AG09309 (cell line): ENCODE results near the gene MOV10L1.

Experiments used
- DNase-seq: peaks from one replicate; pipeline ENCODE4 v3.0.0-alpha.2; 2010; ENCODE audit warnings: low read depth
- H3K4me3 ChIP-seq: 2 replicates; pipeline ENCODE4 v1.5.1; 2011; ENCODE audit warnings: mild to moderate bottlenecking, low read depth, low read length, moderate library complexity; ENCODE audit not compliant: control insufficient read depth
- CTCF ChIP-seq: IDR thresholded peaks from 2 replicates; pipeline ENCODE4 v1.5.1; 2011; ENCODE audit warnings: mild to moderate bottlenecking, low read depth, low read length, inconsistent platforms; ENCODE audit not compliant: insufficient read depth, control insufficient read depth; ENCODE audit errors: missing control alignments

MOV10L1 gene

GRCh38 chr22:50206599-50206998 is 116.8 kb downstream of the MOV10L1 start:
- peak; percentile 56 for TF ChIP-seq CTCF
- DNase-seq: no peak
- no peak overlapping the region for H3K4me3 ChIP-seq

- TF ChIP-seq CTCF: no peak
- H3K4me3 ChIP-seq: no peak overlapping the region
- DNase-seq: no peak
These were observed 117.8 kb downstream of the MOV10L1 start for GRCh38 chr22:50207383-50208140.

- TF ChIP-seq CTCF: no peak
- no peak for DNase-seq
- H3K4me3 ChIP-seq: no peak overlapping the region
These were observed 118.7 kb downstream of the MOV10L1 start for GRCh38 chr22:50208430-50208938.

GRCh38 chr22:50208939-50209892 is 119.4 kb downstream of the MOV10L1 start:
- no peak for DNase-seq
- TF ChIP-seq CTCF: no peak
- no peak overlapping the region for H3K4me3 ChIP-seq

GRCh38 chr22:50209893-50210292 is 120.1 kb downstream of the MOV10L1 start:
- peak; percentile 92 for TF ChIP-seq CTCF
- DNase-seq: no peak
- H3K4me3 ChIP-seq: no peak overlapping the region

GRCh38 chr22:50210378-50211139 is 120.8 kb downstream of the MOV10L1 start:
- no peak overlapping the region for H3K4me3 ChIP-seq
- no peak for DNase-seq
- no peak for TF ChIP-seq CTCF
